NCI-H146 (cell line): Measurements from ENCODE around the gene MAP3K4.
A peak's percentile ranks its signal among the peaks of the same experiment; 100 is the strongest.

Experiments
- DNase-seq: peaks from one replicate; lab custom pipeline; 2025; lab: John Stamatoyannopoulos, UW

Gene MAP3K4

DNA sequence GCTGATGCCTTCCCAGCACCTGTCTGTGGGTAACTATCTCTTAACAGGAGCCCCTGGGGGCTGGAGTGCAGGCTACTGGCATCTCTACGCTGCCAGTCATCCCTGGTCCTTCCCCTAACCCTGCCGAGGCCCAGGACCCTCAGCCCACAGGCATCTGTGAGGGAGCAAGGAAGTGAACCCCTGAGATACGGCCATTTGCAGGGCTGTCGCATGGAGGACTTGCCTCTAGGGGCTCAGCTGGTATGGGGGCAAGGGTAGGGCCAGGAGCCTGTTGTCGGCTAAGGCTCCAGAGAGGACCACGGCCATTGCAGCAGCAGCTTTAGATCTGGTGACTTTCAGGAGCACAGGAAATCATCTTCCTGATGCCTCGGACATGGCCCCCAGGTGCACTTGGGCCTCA, 49.7 kb downstream of the MAP3K4 start:
- DNase-seq = no peak

DNA sequence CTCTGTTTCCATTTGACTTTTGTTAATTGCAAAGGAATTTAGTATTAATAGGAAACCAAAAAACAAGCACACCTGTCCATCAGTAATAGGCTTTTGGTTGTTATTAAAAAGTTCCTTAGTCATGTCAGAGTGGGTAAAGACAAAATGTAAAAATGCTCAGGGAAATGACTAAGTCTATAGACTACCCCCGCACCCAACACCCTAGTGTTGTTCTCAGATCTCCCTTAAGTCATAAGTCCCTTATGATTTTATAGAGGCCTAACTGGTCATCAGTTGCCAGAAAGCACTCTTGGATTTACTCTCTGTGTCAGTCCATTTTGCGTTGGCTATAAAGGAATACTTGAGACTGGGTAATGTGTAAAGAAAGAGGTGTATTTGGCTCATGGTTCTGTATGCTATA, 52.8 kb downstream of the MAP3K4 start:
- DNase-seq = no peak

DNA sequence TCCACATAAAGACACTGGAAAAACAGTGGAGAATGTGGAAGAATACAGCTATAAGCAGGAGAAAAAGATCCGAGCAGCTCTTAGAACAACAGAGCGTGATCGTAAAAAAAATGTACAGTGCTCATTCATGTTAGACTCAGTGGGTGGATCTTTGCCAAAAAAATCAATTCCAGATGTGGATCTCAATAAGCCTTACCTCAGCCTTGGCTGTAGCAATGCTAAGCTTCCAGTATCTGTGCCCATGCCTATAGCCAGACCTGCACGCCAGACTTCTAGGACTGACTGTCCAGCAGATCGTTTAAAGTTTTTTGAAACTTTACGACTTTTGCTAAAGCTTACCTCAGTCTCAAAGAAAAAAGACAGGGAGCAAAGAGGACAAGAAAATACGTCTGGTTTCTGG, 57.1 kb downstream of the MAP3K4 start:
- no peak for DNase-seq

DNA sequence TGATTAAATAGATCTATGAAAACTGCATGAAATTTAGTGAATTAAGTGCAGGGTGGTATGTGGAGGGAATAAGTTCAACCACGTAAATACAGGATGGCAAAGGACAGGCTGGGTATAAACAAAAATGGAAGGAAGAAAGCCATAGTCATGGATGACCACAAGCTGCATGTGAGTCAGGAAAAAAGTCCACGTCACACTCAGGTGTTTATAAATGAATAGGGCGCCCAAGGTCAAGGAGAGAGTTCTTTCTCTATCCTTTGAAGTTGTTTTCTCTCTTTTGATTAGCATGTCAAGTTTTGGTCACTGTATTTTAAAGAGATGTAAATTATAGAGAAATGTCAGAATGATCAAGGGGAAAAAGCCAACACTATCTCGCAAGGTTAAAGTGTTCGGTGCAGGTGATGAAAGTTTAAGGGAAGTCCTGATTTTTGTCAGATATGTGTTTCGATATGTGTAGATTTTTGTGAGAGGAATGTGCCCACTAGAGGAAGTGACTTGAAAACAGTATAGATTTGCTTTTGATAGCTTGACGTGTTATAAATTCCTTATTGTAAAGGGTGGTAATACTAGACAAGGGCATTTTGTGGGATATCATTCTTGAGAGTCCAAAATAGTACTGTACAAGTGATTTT, 58.7 kb downstream of the MAP3K4 start:
- no peak for DNase-seq

DNA sequence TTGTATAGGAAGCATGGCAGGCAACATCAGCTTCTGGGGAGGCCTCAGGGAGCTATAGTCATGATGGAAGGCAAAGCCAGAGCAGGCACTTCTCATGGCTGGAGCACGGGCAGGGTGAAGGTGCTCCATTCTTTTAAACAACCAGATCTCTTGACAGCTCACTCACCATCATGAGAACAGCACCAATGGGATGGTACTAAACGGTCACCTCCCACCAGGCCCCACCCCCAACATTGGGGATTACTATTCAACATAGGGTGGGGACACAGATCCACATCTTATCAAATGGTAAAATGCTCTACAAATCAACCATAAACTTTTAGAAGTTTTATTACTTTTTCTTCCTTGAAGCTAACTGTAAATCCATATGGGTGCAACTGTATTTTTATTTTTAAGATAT, 61.5 kb downstream of the MAP3K4 start:
- no peak for DNase-seq

DNA sequence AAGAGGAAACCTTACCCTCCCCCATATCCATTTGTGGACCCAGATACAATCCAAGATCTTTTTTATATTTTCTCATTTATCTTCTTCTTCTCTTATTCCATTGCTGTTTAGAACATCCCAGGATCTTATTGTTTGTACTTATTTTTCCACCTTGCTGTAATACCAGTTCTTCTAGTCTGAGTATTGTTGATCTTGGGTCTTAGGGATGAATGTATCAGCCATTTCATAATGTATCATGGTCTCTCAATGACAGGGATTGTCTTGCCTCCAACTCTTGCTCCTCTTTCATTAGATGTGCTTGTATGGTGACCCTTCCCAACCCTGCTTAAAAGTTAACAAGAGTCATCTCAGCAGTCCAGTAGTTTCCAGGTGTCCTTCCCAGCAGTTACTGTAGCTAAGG, 63.3 kb downstream of the MAP3K4 start:
- no peak for DNase-seq

DNA sequence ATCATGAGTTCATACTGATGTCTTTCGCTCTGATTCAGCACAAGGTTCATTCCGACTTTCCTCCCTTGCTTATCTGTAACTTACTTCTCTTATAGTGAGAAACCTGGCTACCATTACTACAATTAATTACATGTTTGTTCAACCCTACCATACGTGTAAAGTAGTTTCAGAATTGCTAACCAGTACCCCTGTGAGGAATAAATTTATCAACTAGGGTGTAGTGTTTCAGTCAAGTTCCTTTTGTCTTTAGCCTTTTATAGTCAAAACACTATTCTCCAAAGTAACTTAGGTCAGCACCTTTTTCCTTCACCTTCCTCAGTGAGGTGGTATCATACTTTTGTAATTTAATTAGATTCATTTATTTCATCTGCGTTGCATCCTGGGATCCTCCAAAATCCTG, 64.9 kb downstream of the MAP3K4 start:
- DNase-seq = no peak

DNA sequence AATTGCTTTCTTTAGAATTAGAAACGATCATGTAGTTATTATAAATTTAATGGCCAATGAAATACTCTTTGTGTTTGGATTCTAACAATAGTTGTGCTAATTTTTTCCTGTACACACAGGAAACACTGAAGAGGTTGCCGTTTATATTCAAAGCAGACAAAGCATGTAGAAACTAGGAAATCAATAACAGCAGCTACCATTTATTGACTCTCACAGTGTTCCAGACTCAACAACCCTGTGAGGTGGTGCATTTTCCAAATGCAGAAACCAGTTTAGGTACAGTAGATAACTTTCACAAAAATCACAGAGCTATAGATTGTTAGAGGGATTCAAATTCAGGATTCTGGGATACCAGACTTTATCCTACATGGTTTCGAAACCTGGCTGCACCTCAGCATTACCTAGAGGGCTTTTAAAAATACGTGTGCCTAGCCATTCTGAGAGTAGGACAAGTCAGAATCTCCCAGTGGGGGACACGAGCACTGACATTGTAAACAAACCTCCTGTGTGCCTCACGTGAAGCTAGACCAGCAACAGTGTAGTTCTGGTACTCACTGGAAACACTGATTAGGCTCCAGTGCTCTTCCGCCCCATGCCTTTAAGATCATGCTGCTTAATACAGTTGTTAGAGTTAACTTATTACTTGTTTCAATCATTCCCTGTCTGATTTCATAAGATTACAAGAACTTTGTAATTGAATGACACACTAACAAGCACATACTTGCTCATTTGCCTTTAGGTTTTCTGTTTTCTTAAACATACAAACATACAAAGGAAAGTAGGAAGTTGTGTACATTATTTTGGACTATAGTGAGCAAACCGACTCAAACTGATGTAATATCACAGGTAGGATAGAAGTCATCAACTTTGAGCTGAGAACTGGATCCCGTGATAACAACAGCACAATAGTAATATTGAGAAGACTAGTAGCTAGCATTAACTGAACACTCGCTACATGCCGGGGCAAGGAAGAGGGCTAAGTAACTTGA, 65.8 kb downstream of the MAP3K4 start:
- DNase-seq = peak; percentile 76

DNA sequence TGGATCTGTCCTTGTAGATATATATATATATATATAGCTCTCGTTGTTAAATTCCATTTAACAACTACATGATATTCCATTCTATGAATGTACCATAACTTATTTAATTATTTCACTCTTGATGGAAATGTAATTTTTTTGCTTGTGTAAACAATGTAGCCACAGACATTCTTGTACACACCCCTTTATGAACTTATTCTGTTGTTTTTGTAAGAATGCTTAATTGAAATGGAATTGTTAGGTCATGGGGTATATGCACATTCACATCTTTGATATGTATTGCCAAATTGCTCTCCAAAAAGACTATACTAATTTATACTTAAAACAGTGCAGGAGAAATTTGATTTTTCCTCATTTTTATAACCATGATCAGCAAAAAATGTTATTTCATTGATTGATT, 67.2 kb downstream of the MAP3K4 start:
- no peak for DNase-seq

DNA sequence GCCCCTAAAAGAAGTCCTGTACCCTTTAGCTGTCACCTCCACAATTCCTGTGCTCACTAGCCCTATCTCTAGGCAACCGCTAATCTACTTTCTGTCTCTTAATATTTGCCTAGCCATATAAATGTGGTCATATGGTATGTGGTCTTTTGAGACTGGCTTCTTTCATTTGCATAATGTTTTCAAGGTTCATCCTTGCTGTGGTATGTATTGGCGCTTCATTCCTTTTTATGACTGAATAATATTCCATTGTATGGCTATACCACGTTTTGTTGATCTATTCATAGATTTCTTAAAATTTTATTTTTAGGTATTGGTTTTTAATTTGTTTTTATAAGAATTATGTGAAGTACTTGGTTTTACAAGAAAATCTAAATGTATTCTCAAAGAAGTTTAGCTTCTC, 70.0 kb downstream of the MAP3K4 start:
- no peak for DNase-seq

DNA sequence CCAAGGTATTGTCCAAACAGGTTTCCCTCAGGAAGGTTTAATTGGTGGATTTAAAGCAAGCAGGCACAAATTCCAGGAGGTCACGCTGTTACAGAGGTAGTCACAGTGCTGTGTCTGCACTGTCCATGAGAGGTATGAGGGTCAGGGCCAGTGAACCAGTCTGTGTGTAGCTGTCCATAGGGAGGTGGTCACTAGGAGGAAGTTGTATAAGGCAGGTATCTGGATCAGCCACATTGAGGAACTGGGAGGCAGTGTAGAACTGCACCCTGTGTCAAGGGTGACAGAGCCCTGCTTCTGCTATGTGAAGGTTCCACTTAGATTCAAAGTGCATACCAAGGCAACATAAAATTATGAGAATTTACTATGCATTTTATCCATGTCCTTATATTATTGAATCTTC, 73.3 kb downstream of the MAP3K4 start:
- no peak for DNase-seq

DNA sequence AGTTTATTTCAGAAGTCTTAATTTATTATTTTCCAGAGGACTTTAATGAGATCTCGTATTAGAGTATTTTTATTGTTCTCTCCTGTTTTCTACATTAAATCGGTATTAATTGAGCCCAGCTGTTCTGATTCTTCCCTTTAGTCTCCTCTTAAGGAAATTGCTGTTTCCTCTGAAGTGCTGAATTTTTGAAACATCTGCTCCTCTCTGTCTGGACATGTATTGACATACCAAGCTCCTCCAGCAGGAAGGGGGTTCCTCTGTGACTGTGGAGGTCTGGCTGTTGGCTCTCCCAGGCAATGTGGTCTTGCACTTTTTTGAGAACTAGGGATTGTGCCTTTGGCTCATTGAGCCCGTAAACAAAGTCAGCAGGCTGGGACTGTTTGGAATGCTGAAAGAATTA, 74.9 kb downstream of the MAP3K4 start:
- DNase-seq = no peak

DNA sequence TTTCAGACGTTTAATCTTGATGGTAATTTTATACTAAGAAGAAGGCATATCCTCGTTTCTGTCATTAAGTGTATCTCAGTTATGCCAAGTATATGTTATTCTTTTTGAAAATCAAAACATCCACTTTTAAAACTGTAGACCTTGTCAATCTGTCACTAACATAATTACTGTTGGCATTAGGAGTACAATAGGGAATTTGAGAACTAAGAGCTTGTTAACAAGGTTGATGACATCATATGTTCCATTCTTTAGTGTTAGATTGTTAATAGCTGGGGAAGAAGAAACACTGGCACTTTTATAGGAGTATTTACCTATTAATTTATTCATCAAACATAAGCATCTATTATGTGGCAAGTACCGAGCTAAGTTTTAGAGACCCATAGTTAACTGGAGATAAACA, 76.2 kb downstream of the MAP3K4 start:
- DNase-seq = peak; percentile 61

DNA sequence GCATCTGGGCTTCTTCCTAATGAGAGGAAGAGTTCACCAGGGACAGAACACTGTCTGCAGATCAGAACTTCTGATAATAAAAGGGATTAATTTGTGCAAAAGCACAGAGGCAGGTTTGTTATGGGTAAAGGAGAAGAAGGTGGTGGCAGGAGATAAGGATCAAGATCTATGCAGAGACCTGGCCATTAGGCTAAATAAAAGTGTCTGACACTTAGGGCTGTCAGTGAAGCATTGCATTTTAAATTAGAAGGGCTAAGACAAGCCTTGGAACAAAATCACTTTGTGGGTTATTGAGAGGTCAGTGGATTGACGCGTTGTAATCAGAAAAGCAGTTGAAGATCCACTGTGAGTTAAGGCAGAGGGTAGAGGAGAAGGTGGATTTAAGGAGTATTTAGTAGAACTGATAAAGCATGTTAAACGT, 76.8 kb downstream of the MAP3K4 start:
- no peak for DNase-seq

DNA sequence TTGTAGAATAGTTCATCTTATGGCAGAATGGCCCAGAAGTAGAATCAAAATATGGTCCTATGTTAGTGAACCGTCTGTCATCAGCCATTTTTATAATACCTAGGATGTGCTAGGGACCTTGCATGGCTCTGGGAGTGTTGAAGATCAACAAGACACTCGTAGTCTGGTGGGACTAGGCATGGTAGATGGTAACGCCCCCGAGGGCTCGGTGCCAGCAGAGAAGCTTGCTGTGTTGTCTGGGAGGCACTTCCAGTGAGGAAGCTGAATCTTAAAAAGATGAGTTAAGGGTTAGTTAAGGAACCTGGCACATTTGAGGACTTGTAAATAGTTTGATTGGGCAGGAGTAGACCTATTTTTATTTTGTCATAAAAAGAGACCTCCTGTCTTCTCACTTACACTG, 82.4 kb downstream of the MAP3K4 start:
- no peak for DNase-seq

DNA sequence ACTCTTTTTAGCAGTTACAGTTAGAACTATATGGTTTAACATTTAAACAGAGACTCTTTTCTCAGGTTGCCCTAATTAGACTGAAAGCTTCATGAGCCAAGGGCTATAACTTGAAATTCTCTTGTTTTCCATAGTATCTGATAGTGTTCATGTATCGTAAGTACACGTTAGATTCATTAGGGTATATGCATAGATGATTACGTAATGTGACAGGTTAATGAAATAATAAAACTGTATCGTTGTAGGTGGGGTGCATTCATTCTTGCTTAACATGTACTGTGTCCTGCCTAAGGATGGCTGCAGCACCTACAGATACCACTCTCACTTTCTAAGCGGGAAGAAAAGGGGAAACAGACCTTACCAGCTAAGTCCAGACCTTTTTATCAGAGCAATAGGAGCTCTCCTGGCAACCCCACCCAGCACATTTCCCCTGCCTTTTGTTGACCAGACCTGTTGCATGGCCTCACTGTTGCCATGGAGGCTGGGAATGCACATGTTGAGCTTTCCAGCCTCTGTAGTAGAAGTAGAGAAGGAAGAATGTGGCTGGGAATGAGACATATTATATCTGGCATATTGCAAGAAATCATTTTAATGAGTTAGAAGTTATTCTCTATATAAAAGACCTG, 83.0 kb downstream of the MAP3K4 start:
- no peak for DNase-seq

DNA sequence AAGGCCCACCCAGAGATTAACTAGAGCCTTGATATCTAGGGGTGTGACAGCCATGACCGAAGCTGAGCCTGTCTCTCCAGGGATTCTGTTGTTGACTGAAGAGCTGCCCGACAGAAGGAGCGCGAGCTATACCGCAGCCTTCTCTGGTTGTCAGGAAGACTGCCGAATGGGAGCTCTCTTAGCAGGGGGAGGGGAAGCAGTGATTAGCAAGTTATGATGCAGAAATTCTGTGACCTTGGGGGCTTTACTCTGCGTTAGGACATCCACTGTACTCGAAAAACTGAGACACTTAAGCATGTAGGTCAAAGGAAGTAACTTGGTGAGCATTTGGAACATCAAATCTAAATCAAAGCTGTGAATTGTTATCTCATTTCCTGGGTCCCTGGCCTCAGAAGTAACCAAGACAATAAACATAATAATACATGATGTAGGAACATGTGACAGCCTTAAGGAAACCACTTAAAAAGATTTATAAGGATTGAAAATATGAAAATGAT, 84.7 kb downstream of the MAP3K4 start:
- no peak for DNase-seq

DNA sequence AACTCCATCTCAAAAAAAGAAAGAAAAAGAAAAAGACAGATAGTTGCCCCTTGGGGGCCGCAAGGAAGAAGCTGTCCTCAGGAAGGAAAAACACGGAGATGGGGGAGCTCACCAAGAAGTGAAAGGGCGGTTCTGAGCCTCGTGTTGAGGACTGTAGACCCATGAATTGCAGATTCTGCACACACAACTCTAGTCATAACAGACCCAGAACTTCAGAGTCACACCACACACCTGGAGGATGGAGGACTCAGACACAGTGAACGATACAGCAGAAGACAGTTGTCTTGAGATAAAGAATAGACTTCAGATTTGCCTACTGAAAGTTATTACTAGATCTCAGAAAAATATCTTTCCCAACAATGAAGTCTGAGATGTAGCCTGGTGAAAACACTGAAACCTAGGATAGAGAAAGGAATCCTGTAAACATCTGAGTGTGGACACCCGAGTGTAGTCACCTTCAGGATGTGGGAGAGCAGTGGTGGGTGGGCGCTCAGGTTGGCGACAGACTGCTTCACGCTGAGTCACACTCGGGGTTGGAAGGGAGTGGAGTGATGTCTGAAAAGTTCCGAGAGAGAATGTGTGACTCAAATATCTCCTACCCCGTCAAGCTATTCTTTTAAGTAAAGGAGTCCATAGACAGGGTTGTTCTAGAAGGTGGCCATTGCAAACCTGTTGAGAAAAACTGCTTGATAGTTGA, 88.1 kb downstream of the MAP3K4 start:
- DNase-seq = no peak

DNA sequence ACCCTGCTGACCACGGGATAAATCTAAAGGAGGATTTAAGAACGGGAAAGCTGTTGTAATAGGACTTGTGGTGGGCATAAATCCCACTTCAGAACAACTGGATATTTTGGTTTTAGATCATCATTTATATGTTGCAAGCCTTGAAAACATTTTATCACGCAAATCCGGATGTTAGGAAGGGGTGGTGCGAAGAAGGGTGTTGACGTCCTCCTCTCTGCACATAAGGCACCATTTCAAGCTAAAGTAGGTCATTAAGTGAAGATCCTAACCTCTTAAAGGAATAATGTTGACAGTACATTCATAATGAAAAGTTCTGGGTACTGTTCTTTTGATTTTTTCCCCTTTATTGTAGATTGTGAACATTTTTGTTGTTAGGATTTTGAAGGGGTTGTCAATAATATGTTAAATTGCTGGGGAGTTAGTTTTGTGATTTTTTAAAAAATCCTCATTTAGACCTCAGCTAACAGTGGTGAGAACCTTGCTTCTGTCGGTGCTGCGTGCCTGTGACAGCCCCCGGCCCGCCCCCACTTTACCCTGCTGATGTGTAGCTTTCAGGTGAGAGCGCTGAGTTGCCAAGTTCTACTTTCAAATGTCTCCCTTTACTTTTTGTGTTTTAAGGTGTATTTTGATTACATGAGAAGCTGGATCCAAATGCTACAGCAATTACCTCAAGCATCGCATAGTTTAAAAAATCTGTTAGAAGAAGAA, 88.8 kb downstream of the MAP3K4 start:
- no peak for DNase-seq

DNA sequence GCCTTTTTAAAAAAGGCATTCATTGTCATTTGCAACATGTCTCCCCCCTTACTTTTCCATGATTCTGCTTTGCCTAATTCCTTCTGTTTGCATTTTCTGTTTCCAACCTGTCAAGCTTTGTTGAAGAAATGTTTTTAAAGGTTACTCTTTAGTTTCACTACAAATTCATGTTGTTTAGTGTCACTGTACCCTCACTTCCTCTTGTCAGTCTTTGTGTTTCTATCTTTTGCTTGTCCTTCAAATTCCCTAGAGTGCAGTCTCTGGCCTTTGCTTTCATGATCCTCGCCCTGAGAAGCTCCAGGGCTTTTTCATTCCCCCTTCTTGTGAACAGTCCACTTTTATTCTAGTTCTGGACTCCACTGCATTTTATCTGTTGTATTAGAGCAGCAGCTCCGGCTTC, 90.6 kb downstream of the MAP3K4 start:
- no peak for DNase-seq

DNA sequence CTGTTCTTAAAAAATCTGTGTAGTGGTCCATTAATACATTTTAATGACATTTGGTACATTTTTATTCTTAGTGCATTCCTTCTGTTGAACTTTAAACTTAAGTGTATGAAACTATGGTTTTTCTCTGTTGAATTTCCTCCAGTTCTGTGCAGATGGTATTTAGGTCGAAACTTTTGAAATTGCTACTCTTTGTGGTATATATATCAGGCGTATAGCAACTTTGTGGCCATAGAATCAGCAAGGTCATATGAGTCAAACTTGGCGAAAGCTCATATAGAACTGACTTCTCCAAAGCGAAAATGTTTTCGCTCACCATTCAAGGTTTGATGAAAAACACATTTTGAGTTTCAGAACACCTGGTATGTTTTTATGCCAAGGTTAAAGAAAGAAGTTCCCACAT, 93.7 kb downstream of the MAP3K4 start:
- no peak for DNase-seq
